ENCODE data around the gene GRAMD1C. TPM values are rescaled to one million over a fixed set of nuclear protein-coding genes. Genes with fewer than 3 reads are reported as not detected.

GRAMD1C gene
- total RNA-seq, 1 experiment from 2014 or later = 0.79 TPM

DNA sequence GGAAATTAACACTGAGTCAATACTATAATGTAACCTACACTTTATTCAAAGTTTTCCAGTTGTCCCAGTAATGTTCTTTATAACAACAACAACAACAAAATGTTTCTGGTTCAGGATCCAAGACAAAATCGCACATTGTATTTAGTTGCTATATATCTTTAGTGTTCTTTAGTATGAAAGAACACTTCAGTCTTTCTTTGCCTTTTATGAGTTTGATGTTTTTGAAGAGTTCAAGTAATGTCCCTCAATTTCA is 7.6 kb upstream of the GRAMD1C start:
- POLR2A ChIA-PET = no interaction called here
- H3K27ac Mint-ChIP-seq (ENCODE audit: low read depth, unreplicated experiment) = peak overlapping the region; percentile 46
- no TSS peak for BruUV-seq (replicated peaks)
- no peaks in the 10 kb centered on the region for H3K27me3 Mint-ChIP-seq (ENCODE audit: insufficient read depth, unreplicated experiment)
- peaks cover 29% of the 10 kb centered on the region for H3K4me1 Mint-ChIP-seq (ENCODE audit: insufficient read depth, unreplicated experiment)
- peaks cover 4% of the 10 kb centered on the region for H3K36me3 Mint-ChIP-seq (ENCODE audit: insufficient read depth, unreplicated experiment)
- intact Hi-C loops (cut with micrococcal nuclease) = no loop called here
- no peaks in the 10 kb centered on the region for H3K9me3 Mint-ChIP-seq (ENCODE audit: unreplicated experiment)
- CTCF ChIA-PET = interaction anchor here (1.3 kb wide), 1 partner anchor 14 kb away, joined by 5 read pairs; no protein-coding TSS in a partner anchor
- no peak for DNase-seq (ENCODE audit: unreplicated experiment)
- no peak overlapping the region for H3K4me3 Mint-ChIP-seq (ENCODE audit: unreplicated experiment)
- TF ChIP-seq, protein P1, sequence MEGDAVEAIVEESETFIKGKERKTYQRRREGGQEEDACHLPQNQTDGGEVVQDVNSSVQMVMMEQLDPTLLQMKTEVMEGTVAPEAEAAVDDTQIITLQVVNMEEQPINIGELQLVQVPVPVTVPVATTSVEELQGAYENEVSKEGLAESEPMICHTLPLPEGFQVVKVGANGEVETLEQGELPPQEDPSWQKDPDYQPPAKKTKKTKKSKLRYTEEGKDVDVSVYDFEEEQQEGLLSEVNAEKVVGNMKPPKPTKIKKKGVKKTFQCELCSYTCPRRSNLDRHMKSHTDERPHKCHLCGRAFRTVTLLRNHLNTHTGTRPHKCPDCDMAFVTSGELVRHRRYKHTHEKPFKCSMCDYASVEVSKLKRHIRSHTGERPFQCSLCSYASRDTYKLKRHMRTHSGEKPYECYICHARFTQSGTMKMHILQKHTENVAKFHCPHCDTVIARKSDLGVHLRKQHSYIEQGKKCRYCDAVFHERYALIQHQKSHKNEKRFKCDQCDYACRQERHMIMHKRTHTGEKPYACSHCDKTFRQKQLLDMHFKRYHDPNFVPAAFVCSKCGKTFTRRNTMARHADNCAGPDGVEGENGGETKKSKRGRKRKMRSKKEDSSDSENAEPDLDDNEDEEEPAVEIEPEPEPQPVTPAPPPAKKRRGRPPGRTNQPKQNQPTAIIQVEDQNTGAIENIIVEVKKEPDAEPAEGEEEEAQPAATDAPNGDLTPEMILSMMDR (IDR thresholded peaks at IDR 0.05; ENCODE audit: unreplicated experiment) = no peak

DNA sequence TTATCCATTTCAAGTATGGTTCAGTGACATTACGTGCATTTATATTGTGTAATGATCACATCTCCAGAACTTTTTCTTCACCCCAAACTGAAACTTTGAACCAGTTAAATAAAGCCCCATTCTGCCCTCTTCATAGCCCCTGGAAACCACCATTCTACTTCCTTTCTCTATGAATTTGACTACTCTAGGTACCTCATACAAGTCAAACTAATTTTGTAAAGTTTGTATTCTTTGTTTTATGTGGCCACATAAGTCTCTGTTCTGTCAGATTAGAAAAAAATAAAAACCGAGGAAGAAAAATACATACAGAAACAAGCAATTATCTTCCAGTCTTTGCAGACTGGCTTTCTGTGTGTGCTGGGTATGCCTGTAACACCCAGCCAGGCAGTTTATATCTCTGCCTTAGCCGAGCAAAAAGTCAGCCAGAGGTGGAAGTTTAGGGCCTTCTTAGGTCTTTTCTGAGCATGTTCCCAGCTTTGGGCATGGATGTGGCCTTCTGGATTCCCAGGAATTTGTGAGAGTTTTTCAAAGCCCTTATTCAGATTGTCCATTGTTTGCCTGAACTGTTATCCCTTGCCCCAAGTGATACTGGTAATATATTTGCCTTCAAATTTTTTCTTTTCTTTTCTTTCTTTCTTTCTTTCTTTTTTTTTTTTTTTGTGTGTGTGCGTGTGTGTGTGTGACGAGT is 6.0 kb upstream of the GRAMD1C start:
- no peaks in the 10 kb centered on the region for H3K27me3 Mint-ChIP-seq (ENCODE audit: insufficient read depth, unreplicated experiment)
- ChIA-PET CTCF (no interaction called here), POLR2A (interaction anchor here (0.6 kb wide), 1 partner anchor 65 kb away, joined by 3 read pairs; no protein-coding TSS in a partner anchor)
- DNase-seq (ENCODE audit: unreplicated experiment) = no peak
- H3K36me3 Mint-ChIP-seq (ENCODE audit: insufficient read depth, unreplicated experiment) = peaks cover 4% of the 10 kb centered on the region
- intact Hi-C loops (cut with micrococcal nuclease) = no loop called here
- H3K4me1 Mint-ChIP-seq (ENCODE audit: insufficient read depth, unreplicated experiment) = peaks cover 29% of the 10 kb centered on the region
- TF ChIP-seq, protein P1 (IDR thresholded peaks at IDR 0.05; ENCODE audit: unreplicated experiment) = no peak
- H3K27ac Mint-ChIP-seq (ENCODE audit: low read depth, unreplicated experiment) = no peak overlapping the region
- H3K4me3 Mint-ChIP-seq (ENCODE audit: unreplicated experiment) = no peak overlapping the region
- no peaks in the 10 kb centered on the region for H3K9me3 Mint-ChIP-seq (ENCODE audit: unreplicated experiment)
- no TSS peak for BruUV-seq (replicated peaks)

DNA sequence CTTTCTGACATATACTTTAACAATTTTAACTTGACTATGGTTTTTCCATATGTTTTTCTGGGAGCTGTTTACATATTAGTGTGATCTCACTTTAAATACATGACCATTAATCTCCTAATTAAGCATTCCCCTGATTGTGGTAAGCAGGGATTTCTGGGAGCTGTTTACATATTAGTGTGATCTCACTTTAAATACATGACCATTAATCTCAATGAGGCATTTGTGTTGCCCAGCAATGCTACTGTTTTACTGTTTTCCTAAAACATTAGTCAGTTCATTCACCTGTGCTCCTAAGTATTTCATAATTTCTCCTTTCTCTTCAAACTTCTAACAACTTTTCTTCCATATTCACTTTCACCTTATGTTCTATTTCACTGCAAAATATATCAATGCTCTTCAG is 3.6 kb upstream of the GRAMD1C start:
- H3K36me3 Mint-ChIP-seq (ENCODE audit: insufficient read depth, unreplicated experiment) = peaks cover 4% of the 10 kb centered on the region
- no peak overlapping the region for H3K4me3 Mint-ChIP-seq (ENCODE audit: unreplicated experiment)
- ChIA-PET POLR2A (interaction anchor here (0.7 to 1.6 kb wide), 2 partner anchors 54 to 90 kb away, joined by 3 to 4 read pairs; no protein-coding TSS in a partner anchor), CTCF (interaction anchor here (0.7 to 2.8 kb wide), 6 partner anchors 10 to 99 kb away, joined by 3 to 13 read pairs (median 4); no protein-coding TSS in a partner anchor)
- TF ChIP-seq, protein P1 (IDR thresholded peaks at IDR 0.05; ENCODE audit: unreplicated experiment) = no peak
- H3K27me3 Mint-ChIP-seq (ENCODE audit: insufficient read depth, unreplicated experiment) = no peaks in the 10 kb centered on the region
- H3K9me3 Mint-ChIP-seq (ENCODE audit: unreplicated experiment) = no peaks in the 10 kb centered on the region
- peaks cover 22% of the 10 kb centered on the region for H3K4me1 Mint-ChIP-seq (ENCODE audit: insufficient read depth, unreplicated experiment)
- intact Hi-C loops (cut with micrococcal nuclease) = loop anchor here (5.0 kb wide), 1 partner anchor 222 kb away; the partner anchor contains the start of genes CCDC191 and QTRT2
- no peak overlapping the region for H3K27ac Mint-ChIP-seq (ENCODE audit: low read depth, unreplicated experiment)
- BruUV-seq (replicated peaks) = no TSS peak
- no peak for DNase-seq (ENCODE audit: unreplicated experiment)

DNA sequence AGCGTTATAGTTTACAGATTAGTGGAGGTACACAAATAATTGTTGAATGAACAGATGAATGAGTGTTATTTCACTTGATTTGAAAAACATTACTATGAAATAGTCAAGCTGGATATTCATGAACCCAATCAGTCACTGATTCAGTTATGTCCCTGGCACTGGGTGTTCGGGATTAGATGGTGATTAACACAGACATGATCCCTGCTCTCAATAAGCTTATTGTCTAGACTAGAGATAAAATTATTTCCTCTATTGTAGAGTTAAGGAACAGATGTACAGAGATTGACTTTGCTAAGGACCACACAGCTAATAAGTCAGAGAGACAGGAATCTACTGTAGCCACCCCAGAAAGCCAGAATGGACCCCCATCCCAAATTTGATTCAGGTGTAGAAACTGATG is 963 bp downstream of the GRAMD1C start:
- no peaks in the 10 kb centered on the region for H3K9me3 Mint-ChIP-seq (ENCODE audit: unreplicated experiment)
- TF ChIP-seq, protein P1 (IDR thresholded peaks at IDR 0.05; ENCODE audit: unreplicated experiment) = no peak
- no peak for DNase-seq (ENCODE audit: unreplicated experiment)
- intact Hi-C loops (cut with micrococcal nuclease) = loop anchor here (5.0 kb wide), 1 partner anchor 218 kb away; the partner anchor contains the start of genes CCDC191 and QTRT2
- no peaks in the 10 kb centered on the region for H3K27me3 Mint-ChIP-seq (ENCODE audit: insufficient read depth, unreplicated experiment)
- H3K36me3 Mint-ChIP-seq (ENCODE audit: insufficient read depth, unreplicated experiment) = peaks cover 4% of the 10 kb centered on the region
- H3K4me1 Mint-ChIP-seq (ENCODE audit: insufficient read depth, unreplicated experiment) = peaks cover 6% of the 10 kb centered on the region
- no peak overlapping the region for H3K27ac Mint-ChIP-seq (ENCODE audit: low read depth, unreplicated experiment)
- ChIA-PET CTCF (interaction anchor here (0.5 to 11.7 kb wide), 11 partner anchors 11 to 103 kb away, joined by 3 to 313 read pairs (median 4); no protein-coding TSS in a partner anchor), POLR2A (interaction anchor here (2.3 kb wide), 1 partner anchor 58 kb away, joined by 10 read pairs; no protein-coding TSS in a partner anchor)
- no TSS peak for BruUV-seq (replicated peaks)
- peak overlapping the region; percentile 75 for H3K4me3 Mint-ChIP-seq (ENCODE audit: unreplicated experiment)
